NT2/D1 (cell line): ENCODE data around the gene NUDCD2.
"Not testable (repeated sequence)": the region's sequence is repeated elsewhere in the genome, so short reads cannot be mapped to it uniquely, and the experiment has no call there.

ENCODE experiments used
- DNase-seq: peaks from one replicate; pipeline ENCODE4 v3.0.0-alpha.2; 2011; ENCODE audit warnings: low read depth, low spot score
- H3K27me3 ChIP-seq: 2 replicates; pipeline ENCODE4 v1.6.0; 2011; ENCODE audit warnings: mild to moderate bottlenecking; ENCODE audit not compliant: insufficient read length, insufficient read depth
- H3K36me3 ChIP-seq: 2 replicates; pipeline ENCODE4 v1.6.1; 2011; ENCODE audit warnings: mild to moderate bottlenecking, low read length, mixed read lengths; ENCODE audit not compliant: insufficient read depth, insufficient read length
- H3K4me1 ChIP-seq: 2 replicates; pipeline ENCODE4 v1.5.1; 2011; ENCODE audit not compliant: insufficient read depth, insufficient read length
- H3K4me3 ChIP-seq: 2 replicates; pipeline ENCODE4 v1.5.1; 2011; ENCODE audit warnings: low read depth; ENCODE audit not compliant: insufficient read length
- H3K9ac ChIP-seq: 2 replicates; pipeline ENCODE4 v1.6.0; 2011; ENCODE audit warnings: low read depth; ENCODE audit not compliant: insufficient read length
- H3K9me3 ChIP-seq: 2 replicates; pipeline ENCODE4 v1.5.1; 2011; ENCODE audit warnings: mild to moderate bottlenecking, low read length; ENCODE audit not compliant: insufficient read depth
- SUZ12 ChIP-seq: IDR thresholded peaks from 2 replicates; pipeline ENCODE4 v1.6.1; 2011; ENCODE audit not compliant: insufficient read length, insufficient read depth; ENCODE audit errors: extremely low read depth
- YY1 ChIP-seq: IDR thresholded peaks from 2 replicates; pipeline ENCODE4 v1.6.1; 2011; ENCODE audit not compliant: insufficient read length, insufficient read depth
- ZNF274 ChIP-seq: IDR thresholded peaks from 2 replicates; pipeline ENCODE4 v1.6.1; 2011; ENCODE audit warnings: mild to moderate bottlenecking, low read depth, low read length

The NUDCD2 gene

GRCh38 chr5:163460562-163461171, 765 bp upstream of the NUDCD2 start, which contains the start of gene HMMR:
Gene HMMR, plus strand, starts transcription at chr5:163460632. Its CDS starts 61 bp downstream, at chr5:163460693.
- Histone ChIP-seq H3K9me3 (no peaks in the 10 kb centered on the region), H3K27me3 (no peaks in the 10 kb centered on the region), H3K4me1 (no peaks in the 10 kb centered on the region), H3K36me3 (peaks cover 20% of the 10 kb centered on the region), H3K4me3 (peak within 1 kb of the TSS; percentile 85), H3K9ac (peak within 1 kb of the TSS; percentile 93)
- TF ChIP-seq ZNF274 (no peak), SUZ12 (no peak), YY1 (no peak)
- DNase-seq = no peak

- no peak for DNase-seq
- H3K27me3 ChIP-seq = no peaks in the 10 kb centered on the region
- TF ChIP-seq YY1 (no peak), SUZ12 (no peak), ZNF274 (no peak)
- peak overlapping the region; percentile 90 for H3K9ac ChIP-seq
- H3K4me1 ChIP-seq = no peaks in the 10 kb centered on the region
- H3K9me3 ChIP-seq = no peaks in the 10 kb centered on the region
- peaks cover 25% of the 10 kb centered on the region for H3K36me3 ChIP-seq
- peak overlapping the region; percentile 65 for H3K4me3 ChIP-seq
Measured at GRCh38 chr5:163459462-163459818, 462 bp downstream of the NUDCD2 start.

GRCh38 chr5:163458778-163459385, 1.0 kb downstream of the NUDCD2 start:
- Histone ChIP-seq H3K4me1 (no peaks in the 10 kb centered on the region), H3K9ac (peak overlapping the region; percentile 90), H3K27me3 (no peaks in the 10 kb centered on the region), H3K4me3 (peak overlapping the region; percentile 65), H3K9me3 (no peaks in the 10 kb centered on the region), H3K36me3 (peaks cover 23% of the 10 kb centered on the region)
- no peak for DNase-seq
- TF ChIP-seq SUZ12 = no peak
- TF ChIP-seq ZNF274 = no peak
- TF ChIP-seq YY1 = no peak

- no peak for DNase-seq
- no peak overlapping the region for H3K4me3 ChIP-seq
Measured at GRCh38 chr5:163456840-163457239, 3.1 kb downstream of the NUDCD2 start.

GRCh38 chr5:163456029-163456589, 3.8 kb downstream of the NUDCD2 start:
- peaks cover 32% of the 10 kb centered on the region for H3K36me3 ChIP-seq
- no peaks in the 10 kb centered on the region for H3K9me3 ChIP-seq
- no peak overlapping the region for H3K9ac ChIP-seq
- H3K4me1 ChIP-seq = no peaks in the 10 kb centered on the region
- H3K27me3 ChIP-seq = no peaks in the 10 kb centered on the region
- H3K4me3 ChIP-seq = no peak overlapping the region
- no peak for TF ChIP-seq YY1
- TF ChIP-seq ZNF274 = no peak
- TF ChIP-seq SUZ12 = no peak
- DNase-seq = no peak

More at GRCh38 chr5:163456840-163457239, 3.1 kb downstream of the NUDCD2 start:
- Histone ChIP-seq H3K9me3 (no peaks in the 10 kb centered on the region), H3K9ac (no peak overlapping the region), H3K36me3 (peaks cover 27% of the 10 kb centered on the region), H3K27me3 (no peaks in the 10 kb centered on the region), H3K4me1 (no peaks in the 10 kb centered on the region)
- TF ChIP-seq SUZ12 = no peak
- TF ChIP-seq ZNF274 = no peak
- no peak for TF ChIP-seq YY1

- H3K4me1 ChIP-seq, H3K9me3 ChIP-seq, H3K9ac ChIP-seq, H3K27me3 ChIP-seq, H3K4me3 ChIP-seq, DNase-seq: not testable (repeated sequence)
- peaks cover 32% of the 10 kb centered on the region for H3K36me3 ChIP-seq
Measured at GRCh38 chr5:163455406-163455805, 4.5 kb downstream of the NUDCD2 start.

GRCh38 chr5:163453705-163454104, 6.2 kb downstream of the NUDCD2 start:
- no peaks in the 10 kb centered on the region for H3K4me1 ChIP-seq
- no peaks in the 10 kb centered on the region for H3K27me3 ChIP-seq
- DNase-seq = no peak
- no peak overlapping the region for H3K9ac ChIP-seq
- no peak overlapping the region for H3K4me3 ChIP-seq
- H3K36me3 ChIP-seq = peaks cover 36% of the 10 kb centered on the region
- H3K9me3 ChIP-seq = no peaks in the 10 kb centered on the region
- TF ChIP-seq SUZ12 = no peak
- no peak for TF ChIP-seq ZNF274
- no peak for TF ChIP-seq YY1
